Colonic mucosa (tissue), 4 donors: Measurements from ENCODE around the gene TCERG1L. TPM values are rescaled to one million over a fixed set of nuclear protein-coding genes. Genes with fewer than 3 reads are reported as not detected.

Experiments used
- DNase-seq: peaks from one replicate; pipeline ENCODE4 v3.0.0-alpha.2; 2020
- H3K27ac ChIP-seq: fragments of 200-600 bp; one replicate; pipeline ENCODE4 v1.8.0; 2021
- H3K27me3 ChIP-seq: fragments of 200-600 bp; one replicate; pipeline ENCODE4 v1.8.0; 2021
- H3K36me3 ChIP-seq: fragments of 200-600 bp; one replicate; pipeline ENCODE4 v1.8.0; 2021
- H3K4me1 ChIP-seq: fragments of 200-600 bp; one replicate; pipeline ENCODE4 v1.8.0; 2021; ENCODE audit warnings: mild to moderate bottlenecking
- H3K4me3 ChIP-seq: fragments of 200-600 bp; one replicate; pipeline ENCODE4 v1.8.0; 2021
- H3K9ac ChIP-seq, 2 donors: one replicate each; pipeline ENCODE4 v1.7.0; 2013; ENCODE audit warnings: control low read depth in 2 of 2, low read depth in 2 of 2, low read length in 2 of 2
- H3K9me3 ChIP-seq: fragments of 200-600 bp; one replicate; pipeline ENCODE4 v1.8.0; 2021
- intact Hi-C: fragments of 100-400 bp; cut with DNase I; formaldehyde crosslinking; loops from one replicate; pipeline ENCODE4 v1.14.1; 2022
- total RNA-seq, 2 donors: library from RNA; stranded (reverse); fragmentation: NEBNext Ultra II Directional in 1 of 2; extraction: Animal tissue kit (Norgen Biotek cat#: 25700) in 1 of 2; gene quantifications; one replicate each; pipeline ENCODE4 v1.2.1, GENCODE V29; 2021
- TF ChIP-seq, protein P1 (sequence below): fragments of 200-600 bp; IDR thresholded peaks from one replicate; pipeline ENCODE4 v1.8.0; 2022; ENCODE audit warnings: antibody characterized with exemption, mild to moderate bottlenecking
- donor health status: healthy.
- donor health status: DM: no; HTN: no; CAD: no.
- donor health status: DM: no; HTN: no; CAD: no.

TCERG1L gene
- total RNA-seq, 2 donors from 2014 or later = not detected

DNA sequence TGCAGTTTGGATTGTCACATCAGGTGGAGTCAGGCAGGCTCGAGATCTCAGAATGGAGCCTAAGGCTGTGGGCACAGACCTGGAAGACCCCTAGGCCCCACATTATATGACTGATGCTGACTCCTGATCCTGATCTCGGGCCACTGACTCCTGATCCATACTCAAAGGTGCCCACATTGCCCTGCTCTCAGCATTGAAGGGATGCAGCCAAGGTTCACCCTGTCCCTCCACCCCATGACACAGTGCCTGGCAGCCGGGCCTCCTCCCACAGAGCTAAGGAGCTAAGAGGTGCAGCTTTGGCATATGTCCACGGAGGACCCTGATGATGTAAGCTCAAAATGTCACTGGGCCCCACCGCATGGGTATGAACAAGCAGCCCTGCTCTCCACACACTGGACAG, 36.6 kb downstream of the TCERG1L start:
- no peak overlapping the region for H3K4me3 ChIP-seq
- H3K4me1 ChIP-seq = no peaks in the 10 kb centered on the region
- H3K36me3 ChIP-seq = no peaks in the 10 kb centered on the region
- H3K27me3 ChIP-seq = no peaks in the 10 kb centered on the region
- DNase-seq = no peak
- H3K27ac ChIP-seq = no peak overlapping the region
- TF ChIP-seq, protein P1, sequence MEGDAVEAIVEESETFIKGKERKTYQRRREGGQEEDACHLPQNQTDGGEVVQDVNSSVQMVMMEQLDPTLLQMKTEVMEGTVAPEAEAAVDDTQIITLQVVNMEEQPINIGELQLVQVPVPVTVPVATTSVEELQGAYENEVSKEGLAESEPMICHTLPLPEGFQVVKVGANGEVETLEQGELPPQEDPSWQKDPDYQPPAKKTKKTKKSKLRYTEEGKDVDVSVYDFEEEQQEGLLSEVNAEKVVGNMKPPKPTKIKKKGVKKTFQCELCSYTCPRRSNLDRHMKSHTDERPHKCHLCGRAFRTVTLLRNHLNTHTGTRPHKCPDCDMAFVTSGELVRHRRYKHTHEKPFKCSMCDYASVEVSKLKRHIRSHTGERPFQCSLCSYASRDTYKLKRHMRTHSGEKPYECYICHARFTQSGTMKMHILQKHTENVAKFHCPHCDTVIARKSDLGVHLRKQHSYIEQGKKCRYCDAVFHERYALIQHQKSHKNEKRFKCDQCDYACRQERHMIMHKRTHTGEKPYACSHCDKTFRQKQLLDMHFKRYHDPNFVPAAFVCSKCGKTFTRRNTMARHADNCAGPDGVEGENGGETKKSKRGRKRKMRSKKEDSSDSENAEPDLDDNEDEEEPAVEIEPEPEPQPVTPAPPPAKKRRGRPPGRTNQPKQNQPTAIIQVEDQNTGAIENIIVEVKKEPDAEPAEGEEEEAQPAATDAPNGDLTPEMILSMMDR = no peak
- H3K9me3 ChIP-seq = no peaks in the 10 kb centered on the region
- intact Hi-C loops = no loop called here
- no peak overlapping the region for H3K9ac ChIP-seq

DNA sequence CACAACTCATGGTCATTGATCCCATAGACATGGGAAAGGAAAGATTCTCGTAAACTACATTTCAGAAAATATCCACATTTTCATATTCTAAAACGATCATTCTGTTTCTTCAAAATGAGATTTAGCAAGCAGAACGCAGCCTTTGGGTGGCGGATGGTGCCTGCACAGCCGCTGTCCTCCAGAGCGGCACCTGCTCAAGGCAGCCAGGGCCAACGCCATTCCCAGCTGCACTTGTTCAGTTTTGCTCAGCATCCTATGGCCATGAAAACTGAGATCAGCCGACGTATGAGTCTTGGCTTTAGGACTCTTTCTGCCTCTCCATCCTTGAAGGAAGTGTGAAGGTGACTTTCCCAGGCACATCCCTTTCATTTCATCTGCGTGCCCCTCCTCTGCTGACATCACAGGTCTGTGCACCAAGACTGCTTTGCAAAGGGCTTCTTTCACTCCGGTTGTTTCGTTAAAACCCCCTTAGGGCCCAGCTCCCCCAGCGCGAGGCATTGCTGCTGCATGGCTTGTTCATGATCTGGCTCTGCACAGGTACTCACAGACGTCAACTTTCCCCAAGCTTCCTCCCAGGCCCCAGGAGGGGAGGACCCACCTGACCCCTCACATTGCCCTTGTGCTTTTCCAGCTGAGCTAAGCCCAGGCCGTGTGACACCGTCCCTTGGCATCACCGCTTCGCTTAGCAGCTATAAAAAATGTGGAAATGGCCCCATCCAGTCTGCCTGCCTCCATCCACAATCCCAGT, 37.2 kb downstream of the TCERG1L start:
- intact Hi-C loops = no loop called here

DNA sequence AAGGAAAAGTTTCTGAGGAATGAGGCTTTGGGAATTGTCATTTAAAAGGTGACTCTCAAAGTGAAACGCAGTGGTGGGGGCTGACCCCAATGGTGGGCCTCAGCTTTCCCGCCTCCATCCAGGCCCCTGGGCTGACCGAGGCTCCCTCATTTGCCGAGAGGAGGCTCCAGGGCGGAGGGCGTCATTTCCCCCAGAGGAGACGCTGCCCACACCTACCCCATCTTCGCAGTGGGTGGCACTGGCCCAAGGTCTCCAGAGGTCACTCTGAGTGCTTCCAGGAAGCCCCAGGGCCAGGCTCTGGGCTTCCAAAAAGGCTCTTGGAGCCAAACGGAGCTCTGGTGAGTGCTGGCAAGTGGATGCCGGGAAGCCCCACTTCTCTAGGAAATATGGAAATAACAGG, 38.0 kb downstream of the TCERG1L start:
- no peaks in the 10 kb centered on the region for H3K9me3 ChIP-seq
- TF ChIP-seq, protein P1 = no peak
- H3K9ac ChIP-seq = no peak overlapping the region
- no peak overlapping the region for H3K27ac ChIP-seq
- H3K4me1 ChIP-seq = no peaks in the 10 kb centered on the region
- DNase-seq = no peak
- no peak overlapping the region for H3K4me3 ChIP-seq
- H3K36me3 ChIP-seq = no peaks in the 10 kb centered on the region
- H3K27me3 ChIP-seq = no peaks in the 10 kb centered on the region
- intact Hi-C loops = no loop called here

More for the DNA sequence above, 37.2 kb downstream of the TCERG1L start:
- no peaks in the 10 kb centered on the region for H3K27me3 ChIP-seq
- H3K9ac ChIP-seq = no peak overlapping the region
- H3K4me3 ChIP-seq = no peak overlapping the region
- H3K9me3 ChIP-seq = no peaks in the 10 kb centered on the region
- DNase-seq = no peak
- H3K27ac ChIP-seq = no peak overlapping the region
- H3K36me3 ChIP-seq = no peaks in the 10 kb centered on the region
- TF ChIP-seq, protein P1 = no peak
- no peaks in the 10 kb centered on the region for H3K4me1 ChIP-seq

DNA sequence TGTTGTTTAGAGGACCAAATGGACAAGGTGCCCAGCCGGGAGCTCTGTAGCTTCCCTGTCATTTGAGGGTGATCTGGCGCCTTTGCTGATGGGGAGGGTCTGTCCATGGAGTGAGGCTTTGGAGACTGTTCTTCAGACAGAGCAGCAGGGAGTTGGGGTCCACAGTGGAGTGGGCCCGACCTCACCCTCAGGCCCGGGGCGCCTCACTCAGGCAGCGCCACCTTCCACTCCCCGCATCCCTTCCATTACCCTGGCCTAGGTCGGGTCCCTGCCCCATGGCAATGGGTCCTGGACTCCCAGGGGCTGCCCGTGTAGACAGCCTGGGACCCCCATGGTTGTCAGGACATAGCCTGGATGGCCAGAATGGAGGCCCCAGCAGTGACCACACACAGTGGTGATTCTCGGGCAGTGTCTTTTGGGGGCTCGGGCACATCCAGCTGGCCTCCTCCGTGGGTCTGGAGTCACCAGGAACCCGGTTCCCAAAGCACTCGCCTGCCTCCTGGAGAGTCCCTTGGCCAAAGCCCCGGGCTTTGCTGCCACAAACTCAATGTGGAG, 38.5 kb downstream of the TCERG1L start:
- Histone ChIP-seq H3K9me3 (no peaks in the 10 kb centered on the region), H3K27ac (no peak overlapping the region), H3K4me1 (no peaks in the 10 kb centered on the region), H3K9ac (no peak overlapping the region), H3K4me3 (no peak overlapping the region), H3K27me3 (no peaks in the 10 kb centered on the region), H3K36me3 (no peaks in the 10 kb centered on the region)
- no peak for DNase-seq
- TF ChIP-seq, protein P1 = no peak
- intact Hi-C loops = no loop called here

DNA sequence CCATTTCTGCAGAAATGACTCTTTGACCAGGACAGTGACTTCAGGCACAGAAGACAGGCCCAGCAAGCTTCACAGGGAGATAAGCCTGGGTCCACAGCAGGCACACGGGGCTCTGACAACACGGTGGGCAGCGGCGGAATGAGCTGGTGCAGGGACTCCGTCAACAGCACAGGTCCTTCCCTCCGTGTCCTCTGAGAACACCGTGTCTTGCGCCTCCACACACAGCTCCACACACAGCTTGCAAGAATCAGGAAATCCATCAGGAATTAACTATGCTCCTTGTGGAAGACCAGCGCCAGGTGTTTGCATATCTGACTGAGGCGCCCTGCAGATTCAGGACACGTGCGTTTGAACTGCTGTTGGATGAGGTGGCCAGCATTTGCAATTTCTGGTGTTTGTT, 39.6 kb downstream of the TCERG1L start:
- Histone ChIP-seq H3K4me1 (no peaks in the 10 kb centered on the region), H3K36me3 (no peaks in the 10 kb centered on the region), H3K9ac (no peak overlapping the region), H3K9me3 (no peaks in the 10 kb centered on the region), H3K27me3 (no peaks in the 10 kb centered on the region), H3K4me3 (no peak overlapping the region), H3K27ac (no peak overlapping the region)
- TF ChIP-seq, protein P1 = no peak
- intact Hi-C loops = no loop called here
- no peak for DNase-seq
